Transverse colon (tissue), 4 donors: ENCODE results near the gene NT5C2. TPM values are rescaled to one million over a fixed set of nuclear protein-coding genes. Genes with fewer than 3 reads are reported as not detected.

Experiments
- DNase-seq: peaks from one replicate; pipeline ENCODE4 v3.0.0-alpha.2; 2019
- H3K27ac ChIP-seq, 4 donors: fragments of 200-600 bp; sonication (generic); 2 replicates each; pipeline ENCODE4 v1.5.1; 2016 to 2018; ENCODE audit warnings: inconsistent platforms in 4 of 4
- H3K27me3 ChIP-seq: fragments of 200-600 bp; sonication (generic); 2 replicates; pipeline ENCODE4 v1.5.1; 2017; ENCODE audit warnings: inconsistent platforms
- H3K36me3 ChIP-seq, 4 donors: fragments of 200-600 bp; sonication (generic); 2 replicates each; pipeline ENCODE4 v1.5.1; 2017 to 2019; ENCODE audit warnings: inconsistent platforms in 4 of 4
- H3K4me1 ChIP-seq, 4 donors: fragments of 200-600 bp; sonication (generic); 2 replicates each; pipeline ENCODE4 v1.5.1; 2017 to 2020; ENCODE audit warnings: inconsistent platforms in 4 of 4
- H3K4me3 ChIP-seq, 4 donors: fragments of 200-600 bp; sonication (generic); 1 replicate in 1 of 4; 2 replicates in 3 of 4; pipeline versions ENCODE4 v1.5.1 to v1.6.1; 2017 to 2019; ENCODE audit warnings: inconsistent platforms in 4 of 4
- H3K9me3 ChIP-seq, 2 donors: fragments of 200-600 bp; sonication (generic); 2 replicates each; pipeline ENCODE4 v1.5.1; 2017 to 2019; ENCODE audit warnings: inconsistent platforms in 2 of 2
- CTCF ChIP-seq, 5 experiments: fragments of 200-600 bp in 3 of 5; fragments of 450-650 bp in 2 of 5; sonication (generic) in 3 of 5; IDR thresholded peaks; 1 replicate in 2 of 5; 2 replicates in 3 of 5; pipeline ENCODE4 v1.5.1; 2016 to 2017; ENCODE audit warnings: antibody characterized with exemption in 5 of 5, inconsistent platforms in 3 of 5, mild to moderate bottlenecking in 2 of 5, moderate library complexity in 1 of 5
- EP300 ChIP-seq: sonication (generic); formaldehyde crosslinking; IDR thresholded peaks from one replicate; pipeline ENCODE4 v1.6.1; 2017; ENCODE audit warnings: antibody characterized with exemption, low read depth
- POLR2A ChIP-seq: fragments of 450-650 bp; IDR thresholded peaks from one replicate; pipeline ENCODE4 v1.6.1; 2016; ENCODE audit warnings: antibody characterized with exemption, mild to moderate bottlenecking, moderate library complexity
- POLR2AphosphoS5 ChIP-seq, 3 donors: sonication (generic); formaldehyde crosslinking; IDR thresholded peaks; one replicate each; pipeline ENCODE4 v1.6.1; 2016; ENCODE audit warnings: antibody characterized with exemption in 3 of 3
- WGBS, 2 donors: methylation state at CpG; one replicate each; pipeline ENCODE4 v1.1.5; 2018; ENCODE audit warnings: low coverage in 1 of 2; 5-methylcytosine and 5-hydroxymethylcytosine counted together
- in situ Hi-C, 4 donors: fragments of 200-750 bp; cut with MboI; loops; one replicate each; pipeline versions ENCODE4 v1.15.0 to v1.15.1; 2017; ENCODE audit warnings: low sequenced_read_pairs in 3 of 4, low pct_ligation_motif_present in 1 of 4, low pct_unique_long_range_greater_than_20kb in 1 of 4
- intact Hi-C: fragments of 100-400 bp; cut with DNase I; formaldehyde crosslinking; loops from one replicate; pipeline ENCODE4 v1.15.1; 2023; ENCODE audit warnings: low total_unique reads
- total RNA-seq, 4 donors: library from RNA; depleted of rRNA; stranded (reverse); fragments of >200 nt; gene quantifications; one replicate each; pipeline ENCODE4 v1.1.0, GENCODE V29; 2016

NT5C2 gene
- total RNA-seq, 4 donors from 2014 or later, result 77.1 to 135 (median 105) TPM

GRCh38 chr10:103204353-103205255 lies 11.5 kb upstream of the NT5C2 start:
- H3K36me3 ChIP-seq, result no peaks in the 10 kb centered on the region
- in situ Hi-C loops (no loop called here), intact Hi-C loops (no loop called here)
- no peak overlapping the region for H3K4me3 ChIP-seq
- peaks cover 0 to 7% of the 10 kb centered on the region in 2 donors for H3K9me3 ChIP-seq
- no peak for DNase-seq
- H3K27ac ChIP-seq, result no peak overlapping the region
- no peaks in the 10 kb centered on the region for H3K27me3 ChIP-seq
- 78 to 81% methylated on average over 6 to 8 of the region's 8 CpGs for WGBS, 2 donors
- no peak for TF ChIP-seq POLR2AphosphoS5 (IDR thresholded peaks at IDR 0.05)
- TF ChIP-seq CTCF (IDR thresholded peaks at IDR 0.05), result no peak
- TF ChIP-seq POLR2A, result no peak
- TF ChIP-seq EP300, result no peak
- no peaks in the 10 kb centered on the region for H3K4me1 ChIP-seq

- Histone ChIP-seq H3K9me3 (no peaks in the 10 kb centered on the region), H3K4me1 (no peaks in the 10 kb centered on the region), H3K36me3 (no peaks in the 10 kb centered on the region), H3K4me3 (no peak overlapping the region), H3K27ac (no peak overlapping the region), H3K27me3 (no peaks in the 10 kb centered on the region)
- 85 to 100% methylated on average over 1 to 3 of the region's 3 CpGs for WGBS, 2 donors
- in situ Hi-C loops (no loop called here), intact Hi-C loops (no loop called here)
- TF ChIP-seq CTCF (IDR thresholded peaks at IDR 0.05) (no peak), EP300 (no peak), POLR2AphosphoS5 (IDR thresholded peaks at IDR 0.05) (no peak), POLR2A (no peak)
- DNase-seq, result no peak
These were observed 10.4 kb upstream of the NT5C2 start for GRCh38 chr10:103203466-103203865.

- H3K27ac ChIP-seq, result no peak overlapping the region
- no peak overlapping the region for H3K4me3 ChIP-seq
- intact Hi-C loops, result no loop called here
- no peak for TF ChIP-seq POLR2A
- TF ChIP-seq CTCF (IDR thresholded peaks at IDR 0.05), result no peak
- TF ChIP-seq POLR2AphosphoS5 (IDR thresholded peaks at IDR 0.05), result no peak
- TF ChIP-seq EP300, result no peak
- H3K4me1 ChIP-seq, result peaks cover 0 to 1% (median 0%) of the 10 kb centered on the region in 4 donors
- WGBS, 2 donors, result 78 to 81% methylated on average over 5 to 7 of the region's 7 CpGs
- H3K9me3 ChIP-seq, result no peaks in the 10 kb centered on the region
- no peaks in the 10 kb centered on the region for H3K36me3 ChIP-seq
- in situ Hi-C loops, result no loop called here
- no peaks in the 10 kb centered on the region for H3K27me3 ChIP-seq
- no peak for DNase-seq
These were observed 9.2 kb upstream of the NT5C2 start for GRCh38 chr10:103202319-103202718.

GRCh38 chr10:103199488-103199887 lies 6.4 kb upstream of the NT5C2 start:
- intact Hi-C loops, result no loop called here

More at GRCh38 chr10:103199488-103199887, 6.4 kb upstream of the NT5C2 start:
- Histone ChIP-seq H3K27ac (no peak overlapping the region), H3K9me3 (no peaks in the 10 kb centered on the region), H3K27me3 (no peaks in the 10 kb centered on the region), H3K36me3 (no peaks in the 10 kb centered on the region), H3K4me3 (no peak overlapping the region), H3K4me1 (peaks cover 0 to 8% (median 2%) of the 10 kb centered on the region in 4 donors)
- DNase-seq, result no peak
- in situ Hi-C loops, result no loop called here
- 87 to 94% methylated on average over 1 of the region's 1 CpG for WGBS, 2 donors
- TF ChIP-seq EP300 (no peak), CTCF (IDR thresholded peaks at IDR 0.05) (no peak), POLR2A (no peak), POLR2AphosphoS5 (IDR thresholded peaks at IDR 0.05) (no peak)
